ENCODE measurements around the gene INPP5E.

GRCh38 chr9:136448655-136449054 lies 9.0 kb upstream of the INPP5E start:
- TF ChIP-seq CTCF (conservative IDR thresholded peaks at IDR 0.05): no peak
- TF ChIP-seq EZH2 (IDR thresholded peaks at IDR 0.05; ENCODE audit: low read depth): no peak

Data from PC-9 (cell line).